NB4 (cell line): Measurements from ENCODE around the gene RRM2.

Experiments used
- DNase-seq: peaks from one replicate; pipeline ENCODE4 v3.0.0; 2010; ENCODE audit warnings: low read depth
- H3K4me3 ChIP-seq: one replicate; pipeline ENCODE4 v1.5.1; 2011; ENCODE audit warnings: mild to moderate bottlenecking, low read depth, low read length, moderate library complexity
- CTCF ChIP-seq: IDR thresholded peaks from one replicate; pipeline ENCODE4 v1.5.1; 2012; ENCODE audit warnings: low read depth, low read length
- MAX ChIP-seq: IDR thresholded peaks from 2 replicates; pipeline ENCODE4 v1.6.1; 2011; ENCODE audit warnings: low read depth, low read length
- MYC ChIP-seq: IDR thresholded peaks from 2 replicates; pipeline ENCODE4 v1.6.1; 2011; ENCODE audit warnings: low read depth, low read length
- POLR2A ChIP-seq: IDR thresholded peaks from 2 replicates; pipeline ENCODE4 v1.6.1; 2011; ENCODE audit warnings: mild to moderate bottlenecking; ENCODE audit not compliant: insufficient read length; ENCODE audit errors: extremely low read depth

Gene RRM2

DNA sequence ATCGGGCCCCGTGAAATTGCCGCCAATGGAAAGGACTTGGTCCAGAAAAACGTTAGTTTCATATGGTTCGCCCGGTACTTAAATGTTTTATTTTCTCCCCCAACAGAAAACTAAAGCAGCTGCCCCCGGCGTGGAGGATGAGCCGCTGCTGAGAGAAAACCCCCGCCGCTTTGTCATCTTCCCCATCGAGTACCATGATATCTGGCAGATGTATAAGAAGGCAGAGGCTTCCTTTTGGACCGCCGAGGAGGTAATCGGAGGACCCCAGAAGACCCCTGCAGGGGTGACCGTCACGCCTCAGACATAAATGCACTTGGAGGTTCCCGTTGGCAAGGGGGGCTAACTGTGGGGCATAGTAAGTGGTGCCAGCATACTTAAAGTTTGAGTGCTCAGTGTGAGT is 742 bp downstream of the RRM2 start:
- peak overlapping the region; percentile 82 for H3K4me3 ChIP-seq
- TF ChIP-seq MAX (no peak), POLR2A (no peak)
- peak; percentile 38 for DNase-seq

DNA sequence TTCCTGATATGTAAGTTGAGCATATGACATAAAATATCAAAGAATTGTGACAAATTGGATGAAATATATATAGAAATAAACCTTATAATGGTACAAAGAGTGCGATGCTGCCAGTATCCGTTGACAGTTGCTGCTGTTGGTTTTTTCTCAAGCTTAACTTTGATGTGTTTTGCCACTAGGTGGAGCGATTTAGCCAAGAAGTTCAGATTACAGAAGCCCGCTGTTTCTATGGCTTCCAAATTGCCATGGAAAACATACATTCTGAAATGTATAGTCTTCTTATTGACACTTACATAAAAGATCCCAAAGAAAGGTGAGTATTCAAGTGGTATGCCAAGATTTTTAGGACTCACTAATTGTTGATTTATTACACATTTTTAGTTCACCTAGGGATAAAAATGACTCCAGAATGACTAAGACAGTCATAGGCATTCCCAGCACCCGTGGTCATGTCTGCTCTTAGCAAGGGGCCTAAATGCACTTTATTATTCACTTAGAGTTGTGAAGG is 2.1 kb downstream of the RRM2 start:
- H3K4me3 ChIP-seq: peak overlapping the region; percentile 82
- TF ChIP-seq MAX (0 out of 2 replicates have a peak, but pooled peaks have one; percentile 17), POLR2A (no peak), CTCF (peak; percentile 41), MYC (no peak)
- DNase-seq: peak; percentile 85

DNA sequence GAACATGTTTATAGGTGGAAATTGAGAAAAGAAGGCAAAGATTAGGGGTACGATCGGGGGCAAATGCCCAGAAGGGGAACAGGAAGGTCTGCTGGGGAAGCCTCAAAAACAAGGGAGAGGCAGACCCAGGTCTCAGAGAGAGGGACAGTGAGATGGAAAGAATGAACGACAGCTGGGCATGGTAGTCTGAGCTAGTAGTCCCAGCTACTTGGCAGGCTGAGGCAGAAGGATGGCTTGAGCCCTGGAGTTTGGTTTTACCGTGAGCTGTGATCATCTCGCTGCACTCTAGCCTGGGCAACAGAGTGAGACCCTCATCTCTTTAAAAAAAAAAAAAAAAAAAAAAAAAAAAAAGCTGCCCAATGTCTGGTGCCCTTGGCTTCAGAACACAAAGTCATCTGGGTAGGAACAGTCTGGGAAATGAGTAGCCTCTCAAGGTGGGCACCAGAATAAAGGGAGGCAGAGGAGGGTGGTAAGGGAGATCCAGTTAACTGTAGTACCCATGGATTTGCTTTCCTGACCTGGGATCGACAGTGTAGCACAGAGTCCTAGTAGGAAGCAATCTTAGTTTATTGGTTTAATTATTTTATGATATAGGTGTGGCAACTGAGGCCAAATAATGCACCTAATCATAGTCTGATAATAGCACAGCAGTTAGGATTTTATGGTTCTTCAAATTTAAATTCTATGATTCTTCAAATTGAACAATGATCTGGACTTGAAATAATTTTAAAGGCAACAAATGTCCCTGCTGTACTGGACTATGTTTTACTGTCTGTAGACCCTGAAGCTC is 3.5 kb downstream of the RRM2 start:
- no peak for DNase-seq
- TF ChIP-seq MAX (no peak), MYC (no peak), CTCF (no peak)
- H3K4me3 ChIP-seq: peak overlapping the region; percentile 46

- TF ChIP-seq MYC: no peak
- no peak for DNase-seq
- H3K4me3 ChIP-seq: peak overlapping the region; percentile 37
These were observed 4.1 kb downstream of the RRM2 start for GRCh38 chr2:10126632-10127026.

- TF ChIP-seq POLR2A: no peak
- TF ChIP-seq CTCF: no peak
- TF ChIP-seq MAX: no peak
- TF ChIP-seq MYC: no peak
- H3K4me3 ChIP-seq: peak overlapping the region; percentile 12
- DNase-seq: no peak
These were observed 5.9 kb downstream of the RRM2 start for GRCh38 chr2:10128420-10128819.

DNA sequence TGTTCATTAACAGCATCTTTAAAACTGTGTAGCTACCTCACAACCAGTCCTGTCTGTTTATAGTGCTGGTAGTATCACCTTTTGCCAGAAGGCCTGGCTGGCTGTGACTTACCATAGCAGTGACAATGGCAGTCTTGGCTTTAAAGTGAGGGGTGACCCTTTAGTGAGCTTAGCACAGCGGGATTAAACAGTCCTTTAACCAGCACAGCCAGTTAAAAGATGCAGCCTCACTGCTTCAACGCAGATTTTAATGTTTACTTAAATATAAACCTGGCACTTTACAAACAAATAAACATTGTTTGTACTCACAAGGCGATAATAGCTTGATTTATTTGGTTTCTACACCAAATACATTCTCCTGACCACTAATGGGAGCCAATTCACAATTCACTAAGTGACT is 7.0 kb downstream of the RRM2 start:
- peak overlapping the region; percentile 18 for H3K4me3 ChIP-seq
- TF ChIP-seq MAX (no peak), POLR2A (no peak), CTCF (no peak), MYC (no peak)
- no peak for DNase-seq
